ENCODE measurements around the gene LECT2.

Gene LECT2

DNA sequence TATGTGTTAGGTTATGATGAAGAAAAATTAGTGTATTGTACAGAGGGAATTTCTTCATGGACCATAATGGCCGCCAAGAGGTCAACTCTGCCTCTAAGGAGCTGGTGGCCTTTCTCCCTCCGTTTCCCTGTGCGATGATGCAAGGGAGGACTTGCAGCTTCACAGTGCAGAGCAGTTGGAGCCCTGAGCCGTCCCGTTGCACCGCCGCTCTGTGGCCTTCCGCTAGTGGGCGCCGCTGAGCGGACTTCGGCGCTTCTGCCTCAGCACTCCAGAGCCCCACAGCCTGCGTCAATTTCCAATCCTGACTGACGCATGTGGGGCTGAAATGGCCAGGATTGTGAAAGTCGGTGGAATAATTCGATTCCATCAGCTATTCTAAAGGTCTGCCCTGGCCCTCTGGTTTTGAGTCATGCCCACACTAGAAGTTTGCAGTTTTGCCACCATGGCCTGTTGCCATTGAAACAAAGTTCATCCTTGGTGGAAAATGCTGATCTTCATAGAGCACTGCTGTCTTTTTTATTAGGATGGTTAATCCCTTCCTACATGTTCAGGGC, 22.7 kb upstream of the LECT2 start:
- DNase-seq = no peak

DNA sequence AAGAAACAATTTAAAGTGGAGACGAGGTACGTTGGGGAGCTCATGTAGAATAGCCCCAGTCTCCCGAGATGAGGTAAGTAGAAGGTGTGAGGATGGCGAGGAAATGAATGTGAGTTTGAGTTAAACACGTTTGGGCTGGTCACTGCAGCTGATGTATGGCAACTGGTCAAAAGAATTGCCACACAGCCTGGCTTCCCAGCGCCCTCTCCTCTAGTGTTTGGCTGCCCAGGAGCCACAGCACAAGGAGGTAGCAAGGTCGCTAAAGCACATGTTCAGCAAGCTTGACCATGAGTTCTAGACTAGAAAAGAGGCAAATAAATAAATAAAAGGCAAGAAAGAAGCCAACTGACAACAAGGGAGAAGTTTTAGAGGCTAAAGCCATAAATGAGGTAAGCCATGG, 21.4 kb upstream of the LECT2 start:
- no peak for DNase-seq

DNA sequence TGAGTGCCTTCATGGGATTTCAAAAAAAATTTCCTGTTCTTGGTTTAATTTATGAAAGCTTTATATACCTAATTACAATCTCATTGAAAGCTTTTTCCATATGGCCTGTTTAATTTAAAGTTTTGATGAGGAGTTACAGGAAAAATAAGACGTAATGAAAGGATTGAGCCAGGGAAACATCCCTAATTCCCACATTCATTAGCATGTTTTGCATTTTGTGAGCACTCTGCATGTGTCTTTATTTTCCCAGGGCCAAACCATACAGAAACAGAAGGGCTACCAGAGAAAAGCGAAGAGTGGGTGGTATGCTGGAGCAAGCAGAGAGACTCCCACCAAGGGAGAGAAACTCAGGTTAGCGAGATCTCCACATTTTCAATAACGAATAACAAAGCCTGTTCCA, 20.3 kb upstream of the LECT2 start:
- no peak for DNase-seq

DNA sequence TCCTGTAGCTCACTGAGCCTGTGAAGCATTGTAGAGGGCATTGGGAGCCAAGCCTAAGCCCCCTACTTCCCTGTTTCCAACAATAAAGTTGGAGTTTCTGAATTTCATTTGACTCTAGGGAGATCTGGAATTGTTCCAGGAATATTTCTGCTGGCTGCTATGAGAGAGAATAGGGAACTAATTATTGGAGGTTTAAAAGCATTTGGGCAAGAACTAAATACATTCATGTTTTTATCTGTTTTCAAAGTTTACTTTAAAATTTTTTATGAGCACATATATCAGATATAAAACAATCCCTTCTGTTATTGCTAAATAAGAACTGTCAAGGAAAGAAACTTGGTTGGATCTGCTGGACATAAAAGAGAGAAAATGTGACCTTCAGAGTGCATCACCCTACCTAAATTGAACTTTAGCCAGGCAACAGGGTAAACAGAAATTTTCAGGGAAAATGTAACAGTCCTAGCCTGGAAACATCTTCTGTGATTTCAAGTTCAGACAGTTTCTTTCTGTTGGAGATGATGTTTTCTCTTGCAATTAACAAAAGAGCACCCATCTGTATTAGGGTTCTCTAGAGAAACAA, 19.3 kb upstream of the LECT2 start:
- no peak for DNase-seq

DNA sequence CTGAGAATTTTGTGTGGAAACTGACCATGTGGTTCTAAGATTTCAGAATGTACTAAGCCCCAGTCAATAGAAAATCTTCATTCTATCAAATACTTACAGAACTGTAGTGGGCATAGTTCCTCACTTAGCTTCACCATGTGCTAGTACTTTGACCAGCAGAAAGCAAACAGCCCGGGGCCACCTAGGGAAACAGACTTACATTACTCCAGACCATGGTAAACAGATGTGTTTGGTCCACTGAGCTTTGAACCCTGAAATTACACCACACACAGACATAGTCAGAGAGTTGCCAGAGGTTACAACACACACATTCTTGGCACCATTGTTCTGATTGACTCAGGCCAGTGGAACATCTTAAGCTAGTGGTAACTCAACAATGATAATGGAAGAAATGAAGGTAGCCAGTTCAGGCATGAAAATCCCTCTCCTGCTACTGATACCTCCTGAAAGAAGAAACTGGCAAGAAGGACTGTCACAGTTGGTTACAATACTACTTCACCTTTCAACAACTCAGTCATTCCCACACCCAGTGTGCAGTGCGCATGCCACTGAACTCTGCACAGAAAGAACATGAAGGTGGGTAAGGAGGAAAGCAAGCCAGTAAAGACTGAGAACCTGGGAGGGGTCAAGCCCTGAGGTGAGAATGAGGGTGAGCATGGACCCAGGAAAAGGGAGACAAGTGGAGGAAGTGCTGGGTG, 18.7 kb upstream of the LECT2 start:
- DNase-seq = no peak

DNA sequence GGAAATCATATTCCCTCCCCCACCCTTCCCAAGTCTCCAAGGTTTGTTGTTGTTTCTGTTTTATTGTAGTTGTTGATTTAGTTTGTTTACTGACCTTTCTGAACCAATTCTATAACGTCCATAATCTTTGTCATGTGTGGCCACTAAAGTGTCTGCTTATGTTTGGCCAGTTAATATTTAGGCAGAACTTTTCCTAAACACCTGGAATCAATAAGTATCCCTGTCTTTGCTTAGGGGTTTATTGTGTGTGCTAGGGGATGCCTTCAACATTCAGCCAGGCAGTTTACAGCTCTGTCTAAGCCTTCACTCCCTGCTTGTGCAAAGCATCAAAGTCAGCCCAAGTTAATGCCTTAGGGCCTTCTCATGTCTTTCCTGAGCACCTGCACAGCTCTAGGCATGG, 16.9 kb upstream of the LECT2 start:
- no peak for DNase-seq

DNA sequence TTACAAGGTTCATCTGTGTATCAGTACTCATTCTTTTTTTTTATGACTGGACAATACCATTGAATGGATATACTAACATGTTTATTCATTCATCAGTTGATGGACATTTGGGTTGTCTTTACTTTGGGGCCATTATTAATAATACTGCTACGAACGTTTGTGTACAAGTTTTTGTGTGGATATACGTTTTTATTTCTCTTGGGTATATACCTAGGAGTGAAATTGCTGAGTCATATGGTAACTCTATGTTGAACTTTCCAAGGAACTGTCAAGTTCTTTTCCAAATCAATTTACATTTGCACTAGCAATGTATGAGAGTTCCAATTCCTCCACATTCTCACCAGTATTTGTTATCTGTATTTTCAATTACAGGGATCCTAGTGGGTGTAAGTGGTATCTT, 12.0 kb upstream of the LECT2 start:
- DNase-seq = no peak

DNA sequence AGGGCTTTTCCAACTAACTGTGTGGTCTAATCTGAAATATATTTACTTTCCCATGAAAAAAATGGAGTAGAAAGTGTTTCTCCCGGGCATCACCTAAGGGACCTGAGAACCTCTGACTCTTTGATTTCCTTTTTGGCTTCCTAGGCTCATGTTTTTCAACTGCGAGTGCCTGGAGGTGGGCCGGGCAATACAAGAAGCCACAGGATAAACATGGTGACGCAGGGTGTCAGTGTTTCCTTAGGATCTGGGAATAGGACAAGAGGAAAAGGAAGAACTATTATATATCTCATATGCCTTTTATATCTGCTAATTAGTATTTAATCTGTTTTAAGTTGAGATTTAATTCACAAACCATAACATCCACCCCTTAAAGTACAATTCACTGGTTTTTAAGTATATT, 11.4 kb upstream of the LECT2 start:
- DNase-seq = no peak

DNA sequence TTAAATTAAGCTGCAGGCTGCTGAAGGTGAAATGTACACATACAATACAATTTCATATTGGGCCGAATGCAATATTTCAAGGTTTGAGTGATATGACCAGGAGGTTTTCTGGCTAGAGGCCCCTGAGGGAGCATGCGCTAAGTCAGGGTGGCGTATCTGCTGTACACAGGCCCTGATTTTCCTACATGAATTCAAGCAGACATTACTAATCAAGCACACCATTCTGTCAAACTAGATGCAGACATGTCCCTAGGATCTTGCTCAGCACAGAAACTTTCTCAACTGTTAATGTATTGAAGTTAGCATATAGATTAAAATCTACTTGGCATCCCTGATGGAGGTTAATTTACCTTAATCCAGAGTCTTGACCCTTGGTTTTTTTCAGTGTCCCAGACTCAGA, 10.7 kb upstream of the LECT2 start:
- DNase-seq = no peak

DNA sequence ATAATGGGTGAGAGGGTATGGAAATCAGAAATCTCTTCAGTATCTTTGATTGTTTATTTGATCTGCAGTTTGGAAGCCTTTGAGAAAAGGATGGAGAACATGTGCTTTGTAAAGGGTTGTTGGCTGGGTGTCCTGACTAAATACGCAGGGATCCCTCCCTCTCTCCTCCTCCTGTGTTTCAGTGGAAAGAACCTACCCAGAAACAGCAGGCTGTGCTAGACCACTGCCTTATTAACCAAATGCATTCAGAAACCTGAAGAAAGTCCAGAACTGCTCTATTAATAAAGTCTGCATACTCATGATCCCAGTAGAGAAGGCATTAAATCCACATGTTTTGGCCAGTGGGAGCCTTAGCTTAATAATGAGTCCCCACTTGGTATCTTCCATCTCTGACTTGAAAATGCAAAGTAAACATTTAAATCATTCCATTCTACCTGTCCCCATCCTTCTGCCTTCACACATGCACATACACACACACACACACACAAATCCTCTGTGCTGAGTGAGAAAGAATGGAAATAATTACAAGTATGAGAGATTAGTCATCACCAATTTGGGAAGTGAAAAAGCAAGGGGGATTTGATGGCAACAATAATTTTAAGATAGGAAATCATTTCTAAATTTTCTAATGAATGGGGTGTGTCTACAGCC, 10.0 kb upstream of the LECT2 start:
- DNase-seq = no peak

DNA sequence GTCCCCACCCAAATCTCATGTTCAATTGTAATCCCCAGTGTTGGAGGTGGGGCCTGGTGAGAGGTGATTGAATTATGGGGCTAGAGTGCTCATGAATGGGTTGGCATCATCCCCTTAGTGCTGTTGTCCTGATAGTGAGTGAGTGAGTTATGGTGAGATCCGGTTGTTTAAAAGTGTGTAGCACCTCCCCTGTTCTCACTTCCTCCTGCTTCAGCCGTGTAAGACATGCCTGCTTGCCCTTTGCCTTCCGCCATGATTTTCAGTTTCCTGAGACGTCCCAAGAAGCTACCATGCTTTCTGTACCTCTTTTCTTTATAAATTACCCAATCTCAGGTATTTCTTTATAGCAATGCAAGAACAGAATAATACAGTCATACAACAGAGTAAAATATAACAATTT, 742 bp upstream of the LECT2 start:
- DNase-seq = no peak

DNA sequence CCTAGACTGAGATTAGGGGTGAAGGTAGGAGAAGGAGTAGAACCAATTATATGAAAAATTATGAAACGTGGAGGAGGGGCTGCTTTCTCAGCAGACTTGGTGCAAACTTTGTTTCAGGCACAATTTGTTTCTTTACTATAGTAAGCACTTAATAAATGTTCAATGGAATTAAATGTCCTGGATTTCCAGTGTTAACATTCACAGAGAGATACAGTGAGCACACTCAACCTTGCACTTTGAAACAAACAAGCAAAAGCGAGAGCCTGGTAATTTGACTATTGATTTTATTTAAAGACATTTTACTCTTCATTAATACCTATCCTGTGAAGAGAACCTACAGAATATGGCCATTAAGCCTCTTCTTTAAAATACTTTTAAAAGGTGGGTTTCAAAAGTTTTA, 933 bp downstream of the LECT2 start:
- no peak for DNase-seq

DNA sequence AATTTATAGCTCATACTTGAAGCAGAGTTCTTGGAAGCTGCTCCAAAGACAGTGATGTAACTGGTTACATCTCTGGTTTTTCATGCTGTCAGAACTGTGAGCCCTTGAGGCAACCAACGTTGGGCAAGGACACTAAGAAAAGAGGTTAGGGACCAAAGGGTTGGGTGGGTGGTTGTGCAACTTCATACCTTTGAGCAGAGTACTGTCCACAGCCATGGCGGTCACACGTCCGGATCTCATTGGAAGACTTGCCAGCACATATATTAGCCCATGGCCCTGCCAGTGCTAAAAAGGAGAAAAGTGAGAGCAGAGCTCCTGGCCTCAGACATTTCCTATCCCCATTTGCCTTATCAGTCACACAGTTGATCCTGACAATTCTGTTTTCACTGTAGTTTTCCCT, 2.1 kb downstream of the LECT2 start:
- no peak for DNase-seq

DNA sequence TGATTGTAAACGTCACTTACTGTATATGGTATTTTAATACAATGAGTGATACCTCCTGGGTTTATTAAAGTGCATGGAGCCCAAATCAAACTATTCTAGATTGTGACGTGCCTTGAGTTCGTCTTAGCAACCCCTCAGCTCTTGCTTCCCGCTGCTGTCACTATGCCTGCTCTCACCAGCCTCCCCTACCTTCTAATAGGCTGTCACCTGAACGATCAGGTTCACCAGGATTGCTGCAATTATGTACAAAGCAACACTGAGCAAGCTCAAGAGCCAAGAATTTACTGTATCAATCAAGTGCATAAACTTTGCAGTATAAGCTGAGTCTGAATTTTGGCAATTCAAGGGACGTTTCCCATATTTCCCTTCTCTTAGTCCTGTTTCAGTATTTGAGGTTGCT, 3.0 kb downstream of the LECT2 start:
- no peak for DNase-seq

DNA sequence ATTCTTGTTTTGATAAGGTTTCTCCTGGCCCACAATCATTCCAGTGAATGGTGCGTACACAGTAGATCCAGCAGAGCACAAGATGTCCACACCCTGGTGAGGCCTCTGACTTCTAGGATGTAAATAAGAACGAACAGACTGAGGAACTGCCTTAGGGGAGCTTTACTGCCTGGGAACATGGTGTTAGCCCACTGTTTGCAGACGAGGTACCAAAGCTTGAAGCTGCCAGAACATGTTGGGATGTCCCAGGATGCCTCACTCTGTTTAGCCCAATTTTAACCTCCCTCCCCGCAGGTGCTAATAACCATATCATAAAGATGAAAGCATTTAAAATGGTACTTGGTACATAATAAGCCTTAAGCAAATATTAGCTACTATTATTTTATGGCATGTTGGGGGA, 3.5 kb downstream of the LECT2 start:
- no peak for DNase-seq

DNA sequence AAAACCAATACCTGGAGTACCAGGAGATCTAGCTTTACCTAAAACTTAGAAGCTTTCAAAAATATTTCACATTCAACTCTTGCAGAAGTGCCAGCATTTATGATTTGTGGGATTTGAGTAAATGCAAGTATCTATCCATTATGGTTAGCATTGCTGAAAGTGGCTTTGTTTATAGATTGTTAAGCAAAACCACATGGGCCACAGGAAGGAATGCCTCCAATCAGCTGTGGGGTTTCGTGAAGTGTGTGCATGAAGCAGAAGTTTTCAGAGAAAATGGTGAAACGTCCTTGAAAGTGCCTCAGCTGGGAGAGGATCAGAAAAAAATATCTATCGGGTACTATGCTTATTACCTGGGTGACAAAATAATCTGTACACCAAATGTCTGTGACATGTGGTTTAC, 4.2 kb downstream of the LECT2 start:
- no peak for DNase-seq

DNA sequence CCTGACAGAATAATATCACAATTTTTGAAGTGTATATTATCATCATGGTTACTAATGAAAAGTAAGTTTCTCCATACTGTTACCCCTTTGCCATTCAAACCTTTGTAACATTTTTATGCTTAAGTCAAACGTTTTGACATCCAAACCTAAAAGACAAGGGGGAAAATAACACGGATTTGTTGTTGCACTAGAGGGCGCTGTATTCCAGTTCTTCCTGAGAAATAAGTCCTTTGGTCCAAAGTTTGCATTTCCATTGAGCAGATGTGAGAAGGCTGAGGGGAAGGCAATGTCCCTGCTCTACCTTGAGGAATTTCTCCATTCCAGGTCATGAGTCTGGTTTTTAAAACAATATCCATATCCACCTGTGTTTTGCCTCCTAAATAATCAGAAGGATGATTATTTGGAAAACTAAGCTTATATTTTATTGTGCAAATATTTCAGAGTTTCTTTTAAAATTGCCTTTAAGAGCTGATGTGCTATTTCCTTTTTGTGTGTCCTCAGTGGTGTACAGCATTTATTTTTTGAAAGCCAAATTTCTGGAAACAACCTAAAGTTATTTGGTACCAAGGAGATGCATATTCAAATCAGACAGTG, 9.7 kb downstream of the LECT2 start:
- DNase-seq = peak; percentile 38

DNA sequence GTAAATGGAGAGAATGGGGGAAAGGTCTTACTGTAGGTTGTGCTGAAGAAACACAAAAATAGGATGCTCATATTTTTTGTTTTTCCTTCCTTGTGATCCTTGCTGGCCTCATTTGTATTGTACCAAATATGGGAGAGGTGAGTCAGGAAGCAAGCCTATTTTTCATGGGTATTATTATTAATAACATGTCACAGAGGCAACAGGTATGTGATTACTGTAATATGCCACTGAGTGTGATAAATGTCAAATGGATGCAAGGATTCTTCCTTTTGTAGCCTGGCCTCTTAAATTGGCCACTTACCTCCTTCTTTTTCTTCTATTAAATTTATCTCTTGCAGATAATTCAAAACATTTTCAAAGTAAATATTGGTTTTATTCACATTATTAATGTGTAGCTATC, 10.2 kb downstream of the LECT2 start:
- no peak for DNase-seq

DNA sequence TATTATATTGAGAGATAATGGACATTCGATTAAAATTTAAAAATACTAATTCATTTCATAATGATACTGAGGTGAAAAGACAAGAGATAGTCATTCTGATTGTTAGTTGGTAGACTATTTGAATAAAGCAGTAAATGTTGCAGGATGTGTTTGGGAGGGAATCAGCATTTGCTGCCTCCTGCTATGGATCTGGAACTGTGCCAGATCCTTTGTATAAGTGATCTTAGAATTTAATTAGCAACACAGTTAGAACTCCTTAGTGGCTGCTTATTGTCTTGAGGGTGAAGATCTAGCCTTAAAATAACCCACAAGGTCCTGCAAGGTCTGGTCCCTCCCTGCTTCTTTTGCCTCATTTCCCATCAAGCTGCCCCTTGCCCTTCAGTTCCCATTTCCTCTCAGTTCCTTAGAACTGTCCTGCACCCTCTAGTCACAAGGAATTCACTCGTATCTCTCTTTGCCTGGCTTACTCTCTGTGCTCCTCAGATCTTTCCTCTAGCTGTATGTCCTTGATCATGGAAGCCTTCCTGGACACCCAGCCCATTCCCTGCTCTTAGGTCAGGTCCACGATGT, 12.5 kb downstream of the LECT2 start:
- no peak for DNase-seq

DNA sequence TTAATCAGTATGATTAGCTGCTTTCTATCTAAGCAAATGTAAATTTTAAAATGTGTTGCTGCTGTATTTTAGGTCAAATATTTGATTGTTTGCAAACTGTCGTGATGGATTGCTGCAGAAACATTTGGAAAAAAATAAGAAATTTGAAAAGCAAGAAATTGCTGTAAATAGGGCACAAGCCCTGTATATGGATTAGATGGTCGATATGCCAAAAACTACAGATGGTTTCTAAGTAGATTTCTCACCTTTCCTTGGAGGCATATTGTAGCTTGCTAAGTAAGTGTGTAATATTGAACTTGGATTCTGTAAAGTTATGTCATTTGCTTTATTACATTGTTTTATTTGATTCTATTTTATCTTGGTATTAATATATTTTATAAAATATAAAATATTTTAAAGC, 13.1 kb downstream of the LECT2 start:
- no peak for DNase-seq

DNA sequence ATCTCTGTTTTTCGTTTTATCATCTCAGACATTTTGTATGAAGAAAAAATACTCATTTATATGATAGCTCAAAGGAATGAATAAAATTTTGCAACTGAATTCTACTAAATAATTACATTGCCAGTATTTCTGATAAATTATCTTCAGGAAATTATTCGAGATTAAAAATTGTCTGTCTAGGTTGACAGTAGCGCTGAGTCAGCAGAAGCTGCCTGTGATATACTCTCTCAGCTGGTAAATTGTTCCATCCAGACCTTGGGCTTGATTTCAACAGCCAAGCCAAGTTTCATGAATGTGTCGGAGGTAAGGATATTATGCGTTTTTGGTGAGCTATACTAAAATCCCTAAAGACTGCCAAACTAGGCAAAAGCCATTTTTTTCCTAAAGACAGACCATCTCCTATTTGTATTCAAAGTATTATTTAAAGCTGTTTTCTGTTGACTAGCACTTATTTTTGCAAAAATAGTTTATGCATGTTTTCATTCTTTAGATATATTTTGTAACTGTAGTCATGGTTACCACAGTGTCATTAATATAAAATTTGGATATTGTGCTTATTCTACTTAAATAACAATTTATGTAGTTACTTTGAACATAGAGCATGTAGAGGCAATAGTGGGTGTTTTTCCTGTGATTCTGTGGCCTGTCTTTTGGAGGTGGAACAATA, 17.4 kb downstream of the LECT2 start:
- no peak for DNase-seq

DNA sequence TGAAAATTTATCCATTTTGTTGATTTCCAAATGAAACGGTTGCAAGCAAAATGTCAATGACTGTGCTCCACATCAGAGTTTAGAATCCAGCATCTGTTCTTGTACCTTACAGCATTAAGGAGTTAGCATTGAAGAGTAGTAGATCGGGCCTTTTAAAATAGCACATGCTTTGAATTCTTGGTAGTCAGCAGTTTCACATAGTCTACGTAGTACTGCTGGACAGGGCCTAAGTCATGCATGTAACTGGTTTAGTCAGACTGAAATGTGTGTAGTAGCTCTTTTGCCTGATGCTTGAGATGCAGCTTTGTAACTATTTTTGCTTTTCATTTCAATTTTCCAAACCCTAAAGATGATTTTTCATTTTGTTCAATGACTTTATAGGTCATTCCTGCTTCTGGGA, 19.8 kb downstream of the LECT2 start:
- no peak for DNase-seq

DNA sequence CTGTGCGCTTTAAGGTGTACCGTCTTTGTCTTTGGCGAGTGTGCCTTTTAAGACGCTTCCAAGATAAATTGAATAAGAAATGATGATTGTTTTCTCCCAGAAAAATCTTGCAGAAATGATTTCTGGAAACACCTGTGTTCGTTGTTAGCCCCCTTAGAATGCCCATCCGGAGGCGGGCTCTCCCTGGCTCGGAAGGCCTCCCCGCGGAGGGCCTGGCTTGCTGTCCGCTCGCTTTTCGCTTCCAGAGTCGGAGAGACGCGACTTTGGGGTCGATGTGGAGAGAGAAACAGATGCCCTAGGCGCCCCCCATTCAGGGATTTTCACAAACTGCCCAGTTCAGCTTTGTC, 23.9 kb downstream of the LECT2 start:
- no peak for DNase-seq

All from NCI-H2171 (cell line).